Measurements from ENCODE around the gene ACYP2.
"Not testable (repeated sequence)": the region's sequence is repeated elsewhere in the genome, so short reads cannot be mapped to it uniquely, and the experiment has no call there.

ACYP2 gene

DNA sequence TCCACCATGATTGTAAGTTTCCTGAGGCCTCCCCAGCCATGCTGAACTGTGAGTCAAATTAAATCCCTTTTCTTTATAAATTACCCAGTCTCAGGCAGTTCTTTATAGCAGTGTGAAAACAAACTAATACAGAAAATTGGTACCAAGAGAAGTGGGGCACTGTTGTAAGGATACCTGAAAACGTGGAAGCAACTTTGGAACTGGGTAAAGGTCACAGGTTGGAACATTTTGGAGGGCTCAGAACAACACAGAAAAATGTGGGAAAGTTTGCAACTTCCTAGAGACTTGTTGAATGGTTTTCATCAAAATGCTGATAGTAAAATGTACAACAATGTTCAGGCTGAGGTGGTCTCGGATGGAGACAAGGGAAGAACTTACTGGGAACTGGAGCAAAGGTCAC lies 209.1 kb downstream of the ACYP2 start:
- not testable (repeated sequence) for H3K36me3 ChIP-seq (ENCODE audit: insufficient read depth, low read length); H3K27ac ChIP-seq (ENCODE audit: low read depth, low read length); H3K4me1 ChIP-seq (ENCODE audit: control insufficient read depth, insufficient read depth, low read length, unreplicated experiment); H3K4me3 ChIP-seq (ENCODE audit: low read depth, low read length); H2AFZ ChIP-seq (ENCODE audit: low read length, unreplicated experiment); H3K27me3 ChIP-seq (ENCODE audit: insufficient read depth, low read length); H3K79me2 ChIP-seq (ENCODE audit: control insufficient read depth, insufficient read depth, low read length, unreplicated experiment)

- Histone ChIP-seq H3K4me3 (ENCODE audit: low read depth, low read length) (no peak overlapping the region), H3K27me3 (ENCODE audit: insufficient read depth, low read length) (no peaks in the 10 kb centered on the region), H3K4me1 (ENCODE audit: control insufficient read depth, insufficient read depth, low read length, unreplicated experiment) (peaks cover 7% of the 10 kb centered on the region), H3K36me3 (ENCODE audit: insufficient read depth, low read length) (no peaks in the 10 kb centered on the region), H3K79me2 (ENCODE audit: control insufficient read depth, insufficient read depth, low read length, unreplicated experiment) (no peaks in the 10 kb centered on the region), H3K27ac (ENCODE audit: low read depth, low read length) (no peak overlapping the region), H2AFZ (ENCODE audit: low read length, unreplicated experiment) (no peak overlapping the region)
Observed at GRCh38 chr2:54325148-54325547, 209.7 kb downstream of the ACYP2 start.

DNA sequence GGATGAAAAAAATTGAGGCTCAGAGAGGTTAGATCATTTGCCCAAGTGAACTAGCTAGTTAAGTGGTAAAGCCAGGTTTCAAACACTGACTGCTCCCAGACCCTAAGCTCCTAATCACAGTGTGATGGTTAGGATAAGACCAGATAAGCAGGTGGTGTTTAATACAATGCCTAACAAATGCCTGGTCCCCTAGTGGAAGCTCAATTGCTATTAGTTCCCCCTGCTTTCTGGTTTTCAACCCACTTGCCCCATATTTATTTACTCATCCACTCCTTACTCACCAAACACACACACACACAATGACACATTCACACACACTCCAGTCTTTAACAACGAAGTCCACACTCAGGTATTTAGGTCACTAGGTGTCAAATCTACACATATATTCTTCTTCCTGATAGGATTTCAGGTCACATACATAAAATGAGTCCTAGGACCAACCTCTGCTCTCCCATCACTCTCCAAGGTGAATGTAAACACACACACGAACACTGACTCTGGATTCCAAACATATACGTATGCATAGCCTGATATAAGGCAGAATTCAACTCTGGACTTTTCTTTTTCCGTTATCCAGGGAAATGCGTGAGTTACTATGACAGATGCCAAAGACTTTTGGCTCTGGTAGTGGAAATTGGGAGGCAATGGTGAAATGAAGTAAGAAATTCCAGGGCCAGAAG lies 214.2 kb downstream of the ACYP2 start:
- H3K27me3 ChIP-seq (ENCODE audit: insufficient read depth, low read length), result no peaks in the 10 kb centered on the region
- no peak overlapping the region for H2AFZ ChIP-seq (ENCODE audit: low read length, unreplicated experiment)
- H3K4me1 ChIP-seq (ENCODE audit: control insufficient read depth, insufficient read depth, low read length, unreplicated experiment), result peaks cover 7% of the 10 kb centered on the region
- no peaks in the 10 kb centered on the region for H3K79me2 ChIP-seq (ENCODE audit: control insufficient read depth, insufficient read depth, low read length, unreplicated experiment)
- H3K36me3 ChIP-seq (ENCODE audit: insufficient read depth, low read length), result no peaks in the 10 kb centered on the region
- peak overlapping the region; percentile 78 for H3K4me3 ChIP-seq (ENCODE audit: low read depth, low read length)
- no peak overlapping the region for H3K27ac ChIP-seq (ENCODE audit: low read depth, low read length)

DNA sequence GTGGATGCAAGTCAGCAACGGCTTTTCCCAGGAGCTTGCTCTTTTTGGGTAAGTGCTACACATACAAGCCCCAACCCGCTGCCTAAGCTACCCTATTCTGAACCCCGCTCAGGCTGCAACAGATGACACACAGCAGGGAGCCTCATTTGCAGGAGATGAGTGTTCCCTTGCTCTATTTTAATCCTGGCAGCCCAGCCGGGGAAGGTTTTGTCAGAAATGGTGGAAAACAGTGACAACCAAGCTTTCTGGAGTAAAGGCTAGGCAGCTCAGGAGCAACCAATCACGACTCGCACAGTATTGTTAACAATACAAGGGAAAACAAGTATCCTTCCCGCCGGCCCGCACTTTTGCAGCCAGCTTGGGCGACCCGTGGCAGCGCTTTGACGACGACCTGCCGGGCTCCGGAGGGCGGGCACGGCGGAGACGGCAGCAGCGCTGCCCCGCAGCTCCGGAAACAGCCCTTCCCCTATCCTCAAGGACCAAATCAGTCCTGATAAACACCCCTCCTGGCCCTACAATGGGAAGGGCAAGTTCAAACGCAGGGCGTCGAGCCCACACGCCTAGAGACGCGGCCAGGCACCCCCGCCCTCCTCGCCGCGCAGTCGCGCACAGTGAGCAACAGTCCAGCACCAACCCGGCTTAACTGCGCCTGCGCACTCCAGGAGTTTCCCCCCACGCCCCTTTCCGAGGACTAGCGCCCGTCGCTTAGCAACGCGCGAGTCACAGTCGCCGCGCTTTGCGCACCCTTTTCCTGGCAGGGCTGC lies 214.9 kb downstream of the ACYP2 start:
- Histone ChIP-seq H3K4me1 (ENCODE audit: control insufficient read depth, insufficient read depth, low read length, unreplicated experiment) (peaks cover 7% of the 10 kb centered on the region), H3K79me2 (ENCODE audit: control insufficient read depth, insufficient read depth, low read length, unreplicated experiment) (no peaks in the 10 kb centered on the region), H3K27me3 (ENCODE audit: insufficient read depth, low read length) (no peaks in the 10 kb centered on the region), H3K36me3 (ENCODE audit: insufficient read depth, low read length) (no peaks in the 10 kb centered on the region), H2AFZ (ENCODE audit: low read length, unreplicated experiment) (peak overlapping the region; percentile 88), H3K27ac (ENCODE audit: low read depth, low read length) (no peak overlapping the region), H3K4me3 (ENCODE audit: low read depth, low read length) (peak overlapping the region; percentile 78)

DNA sequence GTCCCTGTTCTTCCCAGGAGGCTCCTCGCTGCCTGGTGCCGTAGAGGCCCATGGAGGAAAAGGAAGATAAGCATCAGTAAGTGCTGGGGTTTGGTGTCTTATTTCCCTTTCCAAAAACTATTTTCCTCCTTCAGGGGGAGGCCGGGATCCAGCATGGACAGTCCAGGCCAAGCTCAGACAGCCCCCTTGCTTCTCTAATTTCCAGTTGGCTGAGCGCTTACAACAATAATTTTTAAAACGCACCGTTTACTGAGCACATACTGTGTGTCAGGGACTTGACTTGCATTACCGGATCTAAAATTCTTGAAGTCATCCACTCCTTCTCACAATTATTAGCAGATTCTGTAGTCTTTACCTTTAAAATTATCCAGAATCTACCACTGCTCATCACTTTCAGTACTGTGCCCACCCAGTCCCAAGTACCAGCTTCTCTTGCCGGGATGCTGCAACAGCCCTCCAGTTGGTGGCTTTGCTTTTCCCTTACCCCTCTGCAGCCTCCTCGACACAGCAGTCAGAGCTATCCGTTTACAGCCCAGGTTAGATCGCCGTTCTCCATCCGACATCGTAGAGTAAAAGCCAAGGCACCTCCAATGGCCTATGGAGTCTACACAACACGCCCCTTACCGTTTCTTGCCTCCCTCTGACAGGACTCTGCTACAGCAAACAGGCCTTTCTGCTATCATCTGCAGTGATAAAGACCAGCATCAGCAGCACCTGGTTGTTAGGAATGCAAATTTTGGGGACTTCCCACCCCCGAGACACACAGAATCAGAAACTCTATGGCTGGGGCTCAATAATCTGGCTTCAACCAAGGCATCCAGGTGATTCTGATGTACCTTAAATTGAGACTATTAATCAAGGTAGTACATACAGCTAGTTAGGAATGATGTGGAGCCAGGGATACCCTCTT lies 215.8 kb downstream of the ACYP2 start:
- Histone ChIP-seq H3K27me3 (ENCODE audit: insufficient read depth, low read length) (no peaks in the 10 kb centered on the region), H3K79me2 (ENCODE audit: control insufficient read depth, insufficient read depth, low read length, unreplicated experiment) (no peaks in the 10 kb centered on the region), H3K4me3 (ENCODE audit: low read depth, low read length) (peak overlapping the region; percentile 78), H2AFZ (ENCODE audit: low read length, unreplicated experiment) (peak overlapping the region; percentile 88), H3K4me1 (ENCODE audit: control insufficient read depth, insufficient read depth, low read length, unreplicated experiment) (peaks cover 12% of the 10 kb centered on the region), H3K27ac (ENCODE audit: low read depth, low read length) (no peak overlapping the region; the same call in 1 of the 2 replicates), H3K36me3 (ENCODE audit: insufficient read depth, low read length) (no peaks in the 10 kb centered on the region)

DNA sequence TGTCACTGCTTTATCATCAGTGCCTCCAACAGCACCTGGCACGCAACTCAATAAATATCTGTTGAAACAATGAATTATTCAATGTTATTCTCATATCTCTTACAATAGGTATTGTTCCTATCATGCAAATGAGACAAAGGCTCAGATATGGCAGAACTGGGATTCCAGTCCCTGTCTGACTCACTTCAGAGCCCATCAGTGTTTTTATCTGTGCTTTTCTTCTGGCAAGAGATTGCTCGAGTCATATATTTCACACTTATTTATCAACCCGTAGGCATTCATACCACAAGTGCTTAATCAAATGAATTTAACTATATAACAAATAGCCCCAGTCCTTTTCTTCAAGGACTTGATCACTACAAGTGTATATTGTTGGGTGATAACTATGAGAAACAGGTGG lies 217.0 kb downstream of the ACYP2 start:
- Histone ChIP-seq H3K27ac (ENCODE audit: low read depth, low read length) (no peak overlapping the region), H3K79me2 (ENCODE audit: control insufficient read depth, insufficient read depth, low read length, unreplicated experiment) (no peaks in the 10 kb centered on the region), H3K36me3 (ENCODE audit: insufficient read depth, low read length) (no peaks in the 10 kb centered on the region), H3K4me3 (ENCODE audit: low read depth, low read length) (no peak overlapping the region), H3K27me3 (ENCODE audit: insufficient read depth, low read length) (no peaks in the 10 kb centered on the region), H2AFZ (ENCODE audit: low read length, unreplicated experiment) (no peak overlapping the region), H3K4me1 (ENCODE audit: control insufficient read depth, insufficient read depth, low read length, unreplicated experiment) (peaks cover 20% of the 10 kb centered on the region)

GRCh38 chr2:54336136-54336976 lies 220.9 kb downstream of the ACYP2 start:
- Histone ChIP-seq H3K27ac (ENCODE audit: low read depth, low read length) (no peak overlapping the region), H3K4me3 (ENCODE audit: low read depth, low read length) (no peak overlapping the region), H3K4me1 (ENCODE audit: control insufficient read depth, insufficient read depth, low read length, unreplicated experiment) (peaks cover 13% of the 10 kb centered on the region), H3K79me2 (ENCODE audit: control insufficient read depth, insufficient read depth, low read length, unreplicated experiment) (no peaks in the 10 kb centered on the region), H2AFZ (ENCODE audit: low read length, unreplicated experiment) (no peak overlapping the region), H3K27me3 (ENCODE audit: insufficient read depth, low read length) (no peaks in the 10 kb centered on the region), H3K36me3 (ENCODE audit: insufficient read depth, low read length) (no peaks in the 10 kb centered on the region)

GRCh38 chr2:54336977-54337255 lies 221.5 kb downstream of the ACYP2 start:
- Histone ChIP-seq H3K27me3 (ENCODE audit: insufficient read depth, low read length) (no peaks in the 10 kb centered on the region), H2AFZ (ENCODE audit: low read length, unreplicated experiment) (no peak overlapping the region), H3K36me3 (ENCODE audit: insufficient read depth, low read length) (no peaks in the 10 kb centered on the region), H3K27ac (ENCODE audit: low read depth, low read length) (no peak overlapping the region), H3K79me2 (ENCODE audit: control insufficient read depth, insufficient read depth, low read length, unreplicated experiment) (no peaks in the 10 kb centered on the region), H3K4me1 (ENCODE audit: control insufficient read depth, insufficient read depth, low read length, unreplicated experiment) (peaks cover 13% of the 10 kb centered on the region), H3K4me3 (ENCODE audit: low read depth, low read length) (no peak overlapping the region)

GRCh38 chr2:54341656-54342055 lies 226.2 kb downstream of the ACYP2 start:
- H3K79me2 ChIP-seq (ENCODE audit: control insufficient read depth, insufficient read depth, low read length, unreplicated experiment), result no peaks in the 10 kb centered on the region
- no peaks in the 10 kb centered on the region for H3K27me3 ChIP-seq (ENCODE audit: insufficient read depth, low read length)
- no peak overlapping the region for H2AFZ ChIP-seq (ENCODE audit: low read length, unreplicated experiment)
- H3K27ac ChIP-seq (ENCODE audit: low read depth, low read length), result no peak overlapping the region
- H3K4me3 ChIP-seq (ENCODE audit: low read depth, low read length), result no peak overlapping the region
- no peaks in the 10 kb centered on the region for H3K36me3 ChIP-seq (ENCODE audit: insufficient read depth, low read length)
- peaks cover 10% of the 10 kb centered on the region for H3K4me1 ChIP-seq (ENCODE audit: control insufficient read depth, insufficient read depth, low read length, unreplicated experiment)

GRCh38 chr2:54342603-54343002 lies 227.2 kb downstream of the ACYP2 start:
- no peaks in the 10 kb centered on the region for H3K27me3 ChIP-seq (ENCODE audit: insufficient read depth, low read length)
- no peak overlapping the region for H3K27ac ChIP-seq (ENCODE audit: low read depth, low read length)
- H3K4me1 ChIP-seq (ENCODE audit: control insufficient read depth, insufficient read depth, low read length, unreplicated experiment), result peaks cover 7% of the 10 kb centered on the region
- no peak overlapping the region for H3K4me3 ChIP-seq (ENCODE audit: low read depth, low read length)
- H2AFZ ChIP-seq (ENCODE audit: low read length, unreplicated experiment), result peak overlapping the region; percentile 51
- H3K36me3 ChIP-seq (ENCODE audit: insufficient read depth, low read length), result no peaks in the 10 kb centered on the region
- no peaks in the 10 kb centered on the region for H3K79me2 ChIP-seq (ENCODE audit: control insufficient read depth, insufficient read depth, low read length, unreplicated experiment)
